Measurements from ENCODE around the gene ZNF341.

- TF ChIP-seq, protein P1, sequence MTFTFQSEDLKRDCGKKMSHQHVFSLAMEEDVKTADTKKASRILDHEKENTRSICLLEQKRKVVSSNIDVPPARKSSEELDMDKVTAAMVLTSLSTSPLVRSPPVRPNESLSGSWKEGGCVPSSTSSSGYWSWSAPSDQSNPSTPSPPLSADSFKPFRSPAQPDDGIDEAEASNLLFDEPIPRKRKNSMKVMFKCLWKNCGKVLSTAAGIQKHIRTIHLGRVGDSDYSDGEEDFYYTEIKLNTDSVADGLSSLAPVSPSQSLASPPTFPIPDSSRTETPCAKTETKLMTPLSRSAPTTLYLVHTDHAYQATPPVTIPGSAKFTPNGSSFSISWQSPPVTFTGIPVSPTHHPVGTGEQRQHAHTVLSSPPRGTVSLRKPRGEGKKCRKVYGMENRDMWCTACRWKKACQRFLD (tag by site-specific recombination; IDR thresholded peaks at IDR 0.05) = no peak
- TF ChIP-seq ZNF791 (tag by site-specific recombination; IDR thresholded peaks at IDR 0.05) (no peak), ZNF768 (tag by site-specific recombination; IDR thresholded peaks at IDR 0.05) (no peak), GLIS1 (tag by site-specific recombination; IDR thresholded peaks at IDR 0.05) (no peak), ZNF624 (tag by site-specific recombination; IDR thresholded peaks at IDR 0.05) (no peak), ZNF501 (tag by site-specific recombination; IDR thresholded peaks at IDR 0.05) (no peak)
- TF ChIP-seq, protein P2, sequence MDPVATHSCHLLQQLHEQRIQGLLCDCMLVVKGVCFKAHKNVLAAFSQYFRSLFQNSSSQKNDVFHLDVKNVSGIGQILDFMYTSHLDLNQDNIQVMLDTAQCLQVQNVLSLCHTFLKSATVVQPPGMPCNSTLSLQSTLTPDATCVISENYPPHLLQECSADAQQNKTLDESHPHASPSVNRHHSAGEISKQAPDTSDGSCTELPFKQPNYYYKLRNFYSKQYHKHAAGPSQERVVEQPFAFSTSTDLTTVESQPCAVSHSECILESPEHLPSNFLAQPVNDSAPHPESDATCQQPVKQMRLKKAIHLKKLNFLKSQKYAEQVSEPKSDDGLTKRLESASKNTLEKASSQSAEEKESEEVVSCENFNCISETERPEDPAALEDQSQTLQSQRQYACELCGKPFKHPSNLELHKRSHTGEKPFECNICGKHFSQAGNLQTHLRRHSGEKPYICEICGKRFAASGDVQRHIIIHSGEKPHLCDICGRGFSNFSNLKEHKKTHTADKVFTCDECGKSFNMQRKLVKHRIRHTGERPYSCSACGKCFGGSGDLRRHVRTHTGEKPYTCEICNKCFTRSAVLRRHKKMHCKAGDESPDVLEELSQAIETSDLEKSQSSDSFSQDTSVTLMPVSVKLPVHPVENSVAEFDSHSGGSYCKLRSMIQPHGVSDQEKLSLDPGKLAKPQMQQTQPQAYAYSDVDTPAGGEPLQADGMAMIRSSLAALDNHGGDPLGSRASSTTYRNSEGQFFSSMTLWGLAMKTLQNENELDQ (tag by site-specific recombination; IDR thresholded peaks at IDR 0.05; ENCODE audit: low read depth) = no peak
- TF ChIP-seq, protein P3, sequence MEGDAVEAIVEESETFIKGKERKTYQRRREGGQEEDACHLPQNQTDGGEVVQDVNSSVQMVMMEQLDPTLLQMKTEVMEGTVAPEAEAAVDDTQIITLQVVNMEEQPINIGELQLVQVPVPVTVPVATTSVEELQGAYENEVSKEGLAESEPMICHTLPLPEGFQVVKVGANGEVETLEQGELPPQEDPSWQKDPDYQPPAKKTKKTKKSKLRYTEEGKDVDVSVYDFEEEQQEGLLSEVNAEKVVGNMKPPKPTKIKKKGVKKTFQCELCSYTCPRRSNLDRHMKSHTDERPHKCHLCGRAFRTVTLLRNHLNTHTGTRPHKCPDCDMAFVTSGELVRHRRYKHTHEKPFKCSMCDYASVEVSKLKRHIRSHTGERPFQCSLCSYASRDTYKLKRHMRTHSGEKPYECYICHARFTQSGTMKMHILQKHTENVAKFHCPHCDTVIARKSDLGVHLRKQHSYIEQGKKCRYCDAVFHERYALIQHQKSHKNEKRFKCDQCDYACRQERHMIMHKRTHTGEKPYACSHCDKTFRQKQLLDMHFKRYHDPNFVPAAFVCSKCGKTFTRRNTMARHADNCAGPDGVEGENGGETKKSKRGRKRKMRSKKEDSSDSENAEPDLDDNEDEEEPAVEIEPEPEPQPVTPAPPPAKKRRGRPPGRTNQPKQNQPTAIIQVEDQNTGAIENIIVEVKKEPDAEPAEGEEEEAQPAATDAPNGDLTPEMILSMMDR (tag by site-specific recombination; IDR thresholded peaks at IDR 0.05) = no peak
- TF ChIP-seq, protein P4, sequence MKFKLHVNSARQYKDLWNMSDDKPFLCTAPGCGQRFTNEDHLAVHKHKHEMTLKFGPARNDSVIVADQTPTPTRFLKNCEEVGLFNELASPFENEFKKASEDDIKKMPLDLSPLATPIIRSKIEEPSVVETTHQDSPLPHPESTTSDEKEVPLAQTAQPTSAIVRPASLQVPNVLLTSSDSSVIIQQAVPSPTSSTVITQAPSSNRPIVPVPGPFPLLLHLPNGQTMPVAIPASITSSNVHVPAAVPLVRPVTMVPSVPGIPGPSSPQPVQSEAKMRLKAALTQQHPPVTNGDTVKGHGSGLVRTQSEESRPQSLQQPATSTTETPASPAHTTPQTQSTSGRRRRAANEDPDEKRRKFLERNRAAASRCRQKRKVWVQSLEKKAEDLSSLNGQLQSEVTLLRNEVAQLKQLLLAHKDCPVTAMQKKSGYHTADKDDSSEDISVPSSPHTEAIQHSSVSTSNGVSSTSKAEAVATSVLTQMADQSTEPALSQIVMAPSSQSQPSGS (tag by site-specific recombination; IDR thresholded peaks at IDR 0.05; ENCODE audit: low read depth) = no peak
- TF ChIP-seq, protein P5, sequence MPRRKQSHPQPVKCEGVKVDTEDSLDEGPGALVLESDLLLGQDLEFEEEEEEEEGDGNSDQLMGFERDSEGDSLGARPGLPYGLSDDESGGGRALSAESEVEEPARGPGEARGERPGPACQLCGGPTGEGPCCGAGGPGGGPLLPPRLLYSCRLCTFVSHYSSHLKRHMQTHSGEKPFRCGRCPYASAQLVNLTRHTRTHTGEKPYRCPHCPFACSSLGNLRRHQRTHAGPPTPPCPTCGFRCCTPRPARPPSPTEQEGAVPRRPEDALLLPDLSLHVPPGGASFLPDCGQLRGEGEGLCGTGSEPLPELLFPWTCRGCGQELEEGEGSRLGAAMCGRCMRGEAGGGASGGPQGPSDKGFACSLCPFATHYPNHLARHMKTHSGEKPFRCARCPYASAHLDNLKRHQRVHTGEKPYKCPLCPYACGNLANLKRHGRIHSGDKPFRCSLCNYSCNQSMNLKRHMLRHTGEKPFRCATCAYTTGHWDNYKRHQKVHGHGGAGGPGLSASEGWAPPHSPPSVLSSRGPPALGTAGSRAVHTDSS (tag by site-specific recombination; IDR thresholded peaks at IDR 0.05) = no peak
These were observed 22.0 kb downstream of the ZNF341 start for GRCh38 chr20:33753763-33754162.

Measured in HEK293 (cell line).